ENCODE data around the gene PELI1.
"Not testable (repeated sequence)": the region's sequence is repeated elsewhere in the genome, so short reads cannot be mapped to it uniquely, and the experiment has no call there.

PELI1 gene

DNA sequence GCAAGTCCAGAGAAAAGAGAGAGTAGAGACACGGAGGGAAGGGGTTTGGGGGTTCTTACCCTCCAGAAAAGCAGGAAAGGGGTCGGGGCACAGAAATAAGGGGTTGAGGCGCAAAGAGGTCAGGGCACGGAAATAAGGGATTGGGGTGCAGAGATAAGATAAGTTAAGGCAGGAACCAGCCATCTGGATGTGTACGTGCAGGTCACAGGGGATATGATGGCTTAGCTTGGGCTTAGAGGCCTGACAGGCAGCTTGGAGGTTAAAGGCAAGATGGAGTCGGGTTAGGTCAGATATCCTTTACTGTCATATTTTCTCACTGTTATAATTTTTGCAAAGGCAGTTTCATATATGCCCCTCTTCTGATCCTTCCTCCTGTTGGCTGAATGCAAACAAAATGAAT is 64.5 kb downstream of the PELI1 start:
- DNase-seq = not testable (repeated sequence)

DNA sequence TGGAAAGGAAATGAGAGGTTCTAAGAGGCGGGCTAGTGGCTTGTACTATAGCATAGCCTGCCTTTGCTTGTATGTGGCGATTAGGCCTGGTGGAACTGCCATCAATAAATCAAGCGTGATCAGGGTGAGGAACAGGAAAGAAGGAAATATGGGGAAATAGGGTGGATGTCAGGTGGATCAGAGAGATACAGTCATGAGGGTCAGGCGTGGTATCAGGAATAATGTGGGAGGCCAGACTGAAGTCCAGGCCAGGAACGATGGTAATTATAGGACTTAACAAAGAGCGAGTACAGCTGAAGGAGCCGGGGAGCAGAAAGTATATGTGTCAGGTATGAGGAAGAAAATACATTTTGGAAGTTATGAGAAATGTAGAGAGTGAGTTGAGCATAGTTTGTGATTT is 67.4 kb downstream of the PELI1 start:
- DNase-seq = not testable (repeated sequence)

GRCh38 chr2:64074616-64075015 is 69.6 kb downstream of the PELI1 start:
- DNase-seq = not testable (repeated sequence)

DNA sequence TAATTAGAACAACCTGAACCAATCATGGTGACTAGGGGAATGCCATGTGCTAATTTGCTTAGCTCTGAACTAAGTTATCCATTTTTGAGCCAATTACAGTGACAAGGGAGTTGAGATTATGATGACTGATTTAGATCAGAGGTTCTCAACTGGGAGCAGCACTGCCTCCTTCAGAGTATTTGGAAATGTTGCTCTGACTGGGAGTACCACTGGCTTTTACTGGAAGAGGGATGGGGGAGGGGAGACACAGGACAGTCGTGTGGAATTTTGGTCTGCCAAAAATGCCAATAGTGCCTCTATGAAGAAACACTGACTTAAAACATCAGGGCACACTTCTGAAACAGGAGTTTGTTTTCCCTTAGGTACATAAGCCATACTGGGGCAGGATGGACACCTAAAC is 76.9 kb downstream of the PELI1 start:
- no peak for DNase-seq

GRCh38 chr2:64065516-64065915 is 78.7 kb downstream of the PELI1 start:
- no peak for DNase-seq

DNA sequence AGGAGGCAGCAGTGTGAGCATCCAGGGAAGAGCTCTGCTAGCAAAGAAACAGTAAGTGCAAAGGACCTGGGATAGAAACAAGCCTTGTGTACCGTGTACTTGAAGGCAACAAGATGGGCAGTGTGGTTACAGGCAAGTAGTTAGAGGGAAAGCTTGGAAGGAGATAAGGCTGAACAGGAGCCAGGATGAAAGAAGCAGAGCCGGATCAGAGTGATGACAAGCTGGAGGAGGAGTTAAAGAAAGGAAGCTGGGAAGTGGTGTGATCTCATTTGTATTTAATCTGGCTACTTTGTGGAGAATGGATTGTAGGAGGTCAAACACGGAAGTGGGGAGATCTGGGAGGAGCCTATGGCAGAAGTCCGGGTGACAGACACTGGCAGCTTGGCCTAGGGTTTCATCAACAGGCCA is 80.3 kb downstream of the PELI1 start:
- no peak for DNase-seq

DNA sequence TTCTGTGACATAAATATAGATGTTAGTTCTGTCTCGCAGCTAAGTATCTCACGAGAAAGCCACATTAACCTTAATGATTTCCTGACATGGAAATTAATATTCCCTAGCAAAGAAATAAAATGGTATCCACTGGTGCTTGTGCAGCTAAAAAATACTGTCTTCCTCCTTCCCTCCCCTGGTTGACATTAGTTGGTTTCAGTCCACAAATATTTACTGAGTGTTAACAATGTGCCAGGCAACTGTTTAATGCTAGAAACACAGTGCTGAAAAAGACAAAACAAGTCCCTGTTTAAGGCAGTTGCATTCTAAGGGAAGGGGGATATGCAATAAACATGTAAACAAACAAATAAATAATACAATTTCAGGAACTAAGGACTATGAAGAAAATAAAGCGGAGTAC is 80.8 kb downstream of the PELI1 start:
- no peak for DNase-seq

DNA sequence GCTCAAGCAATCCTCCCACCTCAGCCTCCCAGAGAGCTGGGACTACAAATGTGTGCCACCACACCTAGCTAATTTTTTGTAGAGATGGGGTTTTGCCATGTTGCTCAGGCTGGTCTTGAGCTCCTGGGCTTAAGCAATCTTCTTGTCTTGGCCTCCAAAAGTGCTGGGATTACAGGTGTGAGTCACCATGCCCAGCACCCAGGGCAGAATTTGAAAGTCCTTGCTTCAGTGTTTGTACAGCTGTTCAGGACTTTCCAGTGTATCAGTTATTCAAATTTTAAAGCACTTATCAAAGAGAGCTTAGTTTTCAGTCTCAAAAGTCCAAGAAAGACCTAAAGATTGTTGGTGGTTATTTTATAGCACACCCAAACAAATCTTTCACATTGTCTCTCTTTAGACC is 81.4 kb downstream of the PELI1 start:
- no peak for DNase-seq

GRCh38 chr2:64059270-64059669 is 85.0 kb downstream of the PELI1 start:
- no peak for DNase-seq

GRCh38 chr2:64056021-64056420 is 88.2 kb downstream of the PELI1 start:
- no peak for DNase-seq

DNA sequence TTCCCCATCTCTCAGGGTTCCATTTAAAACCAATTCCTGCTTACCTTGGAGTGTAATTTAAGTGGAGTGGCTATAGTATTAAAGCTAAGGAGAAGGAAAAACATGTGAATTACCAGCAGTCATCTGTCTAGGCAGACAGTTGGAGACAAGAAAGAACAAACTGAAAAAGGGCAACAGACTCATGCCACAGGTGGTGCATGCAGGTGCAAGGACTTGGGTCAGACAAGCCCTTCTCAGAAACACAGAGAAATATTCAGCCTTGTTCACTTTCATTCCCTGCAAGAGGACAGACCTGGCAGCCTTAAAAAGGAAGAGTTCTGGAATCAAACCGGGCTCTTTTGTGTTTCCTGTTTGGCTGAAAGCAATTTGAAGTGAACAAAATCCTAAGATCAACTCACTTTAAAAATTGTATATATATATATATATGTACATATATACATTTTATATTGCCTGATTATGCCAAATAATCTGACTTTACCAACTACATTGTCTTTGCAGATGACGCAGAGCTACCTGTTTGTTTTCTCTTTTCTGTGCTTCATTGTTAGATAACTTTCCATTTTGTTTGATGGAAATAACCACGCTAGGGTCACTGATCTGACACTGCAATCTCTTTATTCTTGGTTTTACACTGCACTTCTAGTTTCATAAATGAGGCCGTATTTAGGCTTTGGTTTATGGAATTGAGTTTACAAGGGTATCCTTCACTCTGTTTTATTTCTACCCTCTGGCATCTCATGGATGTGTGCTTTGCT is 89.9 kb downstream of the PELI1 start:
- DNase-seq = no peak

DNA sequence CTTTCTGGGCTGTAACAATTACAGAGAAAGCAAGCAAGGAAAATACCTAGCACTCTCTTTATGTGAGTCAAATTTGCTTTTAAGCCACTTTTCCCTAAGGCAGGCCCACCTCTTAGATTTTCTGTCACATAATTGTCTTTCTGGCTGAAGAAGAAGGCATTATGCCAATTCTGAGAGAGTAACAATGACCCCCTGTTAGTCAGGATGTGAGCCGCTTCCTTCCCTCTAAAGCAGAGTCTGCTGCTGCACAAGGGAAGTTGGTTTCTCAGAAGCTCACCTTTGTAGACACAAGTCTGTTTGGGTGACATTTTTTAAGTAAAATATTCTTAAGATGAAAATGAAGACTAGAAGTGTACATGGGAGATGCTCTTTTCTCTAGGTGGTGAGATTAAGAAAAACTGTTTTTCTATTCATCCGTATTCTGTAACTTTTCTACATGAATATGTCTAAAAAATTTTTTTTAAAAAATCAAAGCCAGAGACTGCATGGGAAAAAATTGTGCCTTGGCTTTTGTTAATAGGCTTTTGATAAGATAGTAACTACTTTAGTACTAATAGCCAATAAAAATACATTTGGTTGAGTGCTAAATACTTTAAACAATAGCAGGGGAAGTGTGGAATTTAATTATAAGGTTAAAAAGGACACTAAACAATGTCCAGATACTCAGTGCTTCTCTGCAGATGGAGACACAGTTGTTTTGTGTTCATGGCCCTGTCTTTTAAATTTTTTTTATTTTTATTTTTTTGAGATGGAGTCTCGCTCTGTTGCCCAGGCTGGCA is 91.6 kb downstream of the PELI1 start:
- no peak for DNase-seq

GRCh38 chr2:64049633-64050220 is 94.5 kb downstream of the PELI1 start:
- DNase-seq = peak; percentile 72

GRCh38 chr2:64045938-64046337 is 98.3 kb downstream of the PELI1 start:
- no peak for DNase-seq
